MV-4-11 (cell line): ENCODE results near the gene RALGPS1.
A peak's percentile ranks its signal among the peaks of the same experiment; 100 is the strongest.

Experiments used
- DNase-seq: peaks from one replicate; lab custom pipeline; 2025; lab: John Stamatoyannopoulos, UW

RALGPS1 gene

GRCh38 chr9:127174386-127175318 lies 260.1 kb downstream of the RALGPS1 start:
- DNase-seq = peak; percentile 22

GRCh38 chr9:127175319-127175715 lies 260.7 kb downstream of the RALGPS1 start:
- no peak for DNase-seq

- DNase-seq = no peak
Observed at GRCh38 chr9:127175764-127176163, 261.2 kb downstream of the RALGPS1 start.

- DNase-seq = no peak
Observed at GRCh38 chr9:127176631-127177030, 262.0 kb downstream of the RALGPS1 start.

- DNase-seq = peak; percentile 30
Observed at GRCh38 chr9:127177231-127177630, 262.6 kb downstream of the RALGPS1 start.

- no peak for DNase-seq
Observed at GRCh38 chr9:127177665-127178265, 263.2 kb downstream of the RALGPS1 start.

GRCh38 chr9:127178686-127179632 lies 264.4 kb downstream of the RALGPS1 start:
- no peak for DNase-seq

GRCh38 chr9:127179633-127180441 lies 265.3 kb downstream of the RALGPS1 start:
- no peak for DNase-seq

- DNase-seq = no peak
Observed at GRCh38 chr9:127180457-127181314, 266.1 kb downstream of the RALGPS1 start.

GRCh38 chr9:127181315-127181580 lies 266.7 kb downstream of the RALGPS1 start:
- no peak for DNase-seq

GRCh38 chr9:127181595-127182190 lies 267.1 kb downstream of the RALGPS1 start:
- DNase-seq = no peak

- DNase-seq = no peak
Observed at GRCh38 chr9:127182901-127183746, 268.5 kb downstream of the RALGPS1 start.

GRCh38 chr9:127183814-127184582 lies 269.4 kb downstream of the RALGPS1 start:
- peak; percentile 62 for DNase-seq

- no peak for DNase-seq
Observed at GRCh38 chr9:127184641-127185040, 270.1 kb downstream of the RALGPS1 start.

GRCh38 chr9:127185181-127185580 lies 270.6 kb downstream of the RALGPS1 start:
- no peak for DNase-seq

GRCh38 chr9:127185931-127186781 lies 271.6 kb downstream of the RALGPS1 start:
- DNase-seq = no peak

- no peak for DNase-seq
Observed at GRCh38 chr9:127186806-127187205, 272.2 kb downstream of the RALGPS1 start.
